ENCODE data around the gene SUCLG2. TPM values are rescaled to one million over a fixed set of nuclear protein-coding genes. Genes with fewer than 3 reads are reported as not detected.

The SUCLG2 gene
- total and polyA plus RNA-seq, 10 of the 15 experiments (the other 5 are each of a cell fraction or from before 2014, with no cell fraction given) = 17.8 to 50.9 (median 37.2) TPM

GRCh38 chr3:67415511-67415910, 238.9 kb downstream of the SUCLG2 start:
- no peaks in the 10 kb centered on the region for H3K36me3 ChIP-seq (ENCODE audit: control insufficient read depth in 2 of 2, insufficient read depth in 2 of 2, low read length in 1 of 2)
- in situ Hi-C loops (cut with MboI) = no loop called here
- ChIA-PET RAD21 (ENCODE audit: unreplicated experiment) (no interaction called here), CTCF (no interaction called here), SMC1A (ENCODE audit: uncharacterized antibody, unreplicated experiment) (no interaction called here), POLR2A (interaction anchor here (0.6 kb wide), 1 partner anchor 14 kb away, joined by 5 read pairs; no protein-coding TSS in a partner anchor)
- intact Hi-C loops (cut with micrococcal nuclease; ENCODE audit: unreplicated experiment) = no loop called here
- BruUV-seq (replicated peaks) = no TSS peak
- no peaks in the 10 kb centered on the region for H3K4me1 ChIP-seq (ENCODE audit: control insufficient read depth, insufficient read depth, low read length)
- H3K27me3 ChIP-seq (replicated peaks in 1 of 2; ENCODE audit: control insufficient read depth in 2 of 2, insufficient read depth in 2 of 2, low read length in 1 of 2) = no peaks in the 10 kb centered on the region
- no peaks in the 10 kb centered on the region for H4K20me1 ChIP-seq (ENCODE audit: control insufficient read depth, insufficient read depth)
- H3K4me2 ChIP-seq (ENCODE audit: control insufficient read depth, insufficient read depth) = no peak overlapping the region
- no peak overlapping the region for H2AFZ ChIP-seq (ENCODE audit: control insufficient read depth, low read depth, low read length)
- no peak for ATAC-seq
- H3K9me3 ChIP-seq (replicated peaks; ENCODE audit: control insufficient read depth, insufficient read depth, low read length) = peaks cover 2% of the 10 kb centered on the region; the same call in 2 of the 3 replicates
- H3K9ac ChIP-seq (ENCODE audit: control insufficient read depth, insufficient read depth, low read length) = no peak overlapping the region
- WGBS (ENCODE audit: insufficient coverage, insufficient replicate concordance, low lambda C conversion rate, missing lambda C conversion rate) = 100% methylated on average over 1 of the region's 1 CpG
- no peak overlapping the region for H3K27ac ChIP-seq (ENCODE audit: control insufficient read depth, insufficient read depth)
- no peak overlapping the region for H3K4me3 ChIP-seq
- H3K79me2 ChIP-seq (ENCODE audit: control insufficient read depth, insufficient read depth, low read length) = no peaks in the 10 kb centered on the region
- DNase-seq (ENCODE audit: low read depth, low spot score) = no peak
- FAIRE-seq = no peak
- TF ChIP-seq ZNF274 (IDR thresholded peaks at IDR 0.05; ENCODE audit: insufficient read depth, insufficient read length) (no peak), SREBF1 (IDR thresholded peaks at IDR 0.05; ENCODE audit: low read length) (no peak), HCFC1 (IDR thresholded peaks at IDR 0.05; ENCODE audit: low read length) (no peak), ZZZ3 (IDR thresholded peaks at IDR 0.05; ENCODE audit: control insufficient read depth, insufficient read length, low read depth) (no peak), ZNF384 (IDR thresholded peaks at IDR 0.05; ENCODE audit: borderline replicate concordance, low read depth, low read length) (no peak), MYB (IDR thresholded peaks at IDR 0.05; ENCODE audit: borderline replicate concordance, low read depth, low read length) (no peak), SMARCA5 (IDR thresholded peaks at IDR 0.05) (no peak), NRF1 (conservative IDR thresholded peaks at IDR 0.05; ENCODE audit: low read depth, low read length) (no peak), PRDM15 (CRISPR knock-in tag; IDR thresholded peaks at IDR 0.05) (no peak), BMI1 (IDR thresholded peaks at IDR 0.05; ENCODE audit: borderline replicate concordance) (no peak), E2F4 (IDR thresholded peaks at IDR 0.05; ENCODE audit: low read depth, low read length) (no peak), GABPA (IDR thresholded peaks at IDR 0.05; ENCODE audit: low read depth) (no peak), TCF3 (IDR thresholded peaks at IDR 0.05; ENCODE audit: borderline replicate concordance, insufficient read depth, low read depth, low read length) (no peak), TBL1XR1 (IDR thresholded peaks at IDR 0.05; ENCODE audit: low read depth, low read length) (no peak), RELA (IDR thresholded peaks at IDR 0.05; ENCODE audit: borderline replicate concordance, partially characterized antibody) (no peak), ZNF24 (IDR thresholded peaks at IDR 0.05) (no peak), TCF12 (IDR thresholded peaks at IDR 0.05; ENCODE audit: low read depth, low read length) (no peak), EED (IDR thresholded peaks at IDR 0.05; ENCODE audit: low read depth) (no peak)
- TF ChIP-seq, protein P1, sequence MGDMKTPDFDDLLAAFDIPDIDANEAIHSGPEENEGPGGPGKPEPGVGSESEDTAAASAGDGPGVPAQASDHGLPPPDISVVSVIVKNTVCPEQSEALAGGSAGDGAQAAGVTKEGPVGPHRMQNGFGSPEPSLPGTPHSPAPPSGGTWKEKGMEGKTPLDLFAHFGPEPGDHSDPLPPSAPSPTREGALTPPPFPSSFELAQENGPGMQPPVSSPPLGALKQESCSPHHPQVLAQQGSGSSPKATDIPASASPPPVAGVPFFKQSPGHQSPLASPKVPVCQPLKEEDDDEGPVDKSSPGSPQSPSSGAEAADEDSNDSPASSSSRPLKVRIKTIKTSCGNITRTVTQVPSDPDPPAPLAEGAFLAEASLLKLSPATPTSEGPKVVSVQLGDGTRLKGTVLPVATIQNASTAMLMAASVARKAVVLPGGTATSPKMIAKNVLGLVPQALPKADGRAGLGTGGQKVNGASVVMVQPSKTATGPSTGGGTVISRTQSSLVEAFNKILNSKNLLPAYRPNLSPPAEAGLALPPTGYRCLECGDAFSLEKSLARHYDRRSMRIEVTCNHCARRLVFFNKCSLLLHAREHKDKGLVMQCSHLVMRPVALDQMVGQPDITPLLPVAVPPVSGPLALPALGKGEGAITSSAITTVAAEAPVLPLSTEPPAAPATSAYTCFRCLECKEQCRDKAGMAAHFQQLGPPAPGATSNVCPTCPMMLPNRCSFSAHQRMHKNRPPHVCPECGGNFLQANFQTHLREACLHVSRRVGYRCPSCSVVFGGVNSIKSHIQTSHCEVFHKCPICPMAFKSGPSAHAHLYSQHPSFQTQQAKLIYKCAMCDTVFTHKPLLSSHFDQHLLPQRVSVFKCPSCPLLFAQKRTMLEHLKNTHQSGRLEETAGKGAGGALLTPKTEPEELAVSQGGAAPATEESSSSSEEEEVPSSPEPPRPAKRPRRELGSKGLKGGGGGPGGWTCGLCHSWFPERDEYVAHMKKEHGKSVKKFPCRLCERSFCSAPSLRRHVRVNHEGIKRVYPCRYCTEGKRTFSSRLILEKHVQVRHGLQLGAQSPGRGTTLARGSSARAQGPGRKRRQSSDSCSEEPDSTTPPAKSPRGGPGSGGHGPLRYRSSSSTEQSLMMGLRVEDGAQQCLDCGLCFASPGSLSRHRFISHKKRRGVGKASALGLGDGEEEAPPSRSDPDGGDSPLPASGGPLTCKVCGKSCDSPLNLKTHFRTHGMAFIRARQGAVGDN (IDR thresholded peaks at IDR 0.05) = no peak
